Common myeloid progenitor, CD34-positive (primary cell): ENCODE results near the gene CFAP97.
"Not testable (repeated sequence)": the region's sequence is repeated elsewhere in the genome, so short reads cannot be mapped to it uniquely, and the experiment has no call there.

Source experiments
- CTCF ChIA-PET: fragments of 350-600 bp; sonication (Branson Sonifier 250); formaldehyde crosslinking; loops from one replicate; lab custom pipeline; 2021; ENCODE audit warnings: antibody characterized with exemption; lab: Charles Lee
- POLR2A ChIA-PET: fragments of 350-600 bp; sonication (Branson Sonifier 250); formaldehyde crosslinking; loops from one replicate; lab custom pipeline; 2021; ENCODE audit warnings: antibody characterized with exemption; lab: Charles Lee
- DNase-seq, 3 donors: peaks; one replicate each; pipeline versions ENCODE4 v3.0.0 to v3.0.0-alpha.2; 2013
- H3K27ac ChIP-seq, 2 experiments: 1 replicate in 1 of 2; 2 replicates in 1 of 2; pipeline ENCODE4 v1.7.0; 2013; ENCODE audit warnings: inconsistent platforms in 2 of 2, low read length in 2 of 2, mild to moderate bottlenecking in 2 of 2, low read depth in 1 of 2, moderate library complexity in 1 of 2; ENCODE audit not compliant: severe bottlenecking in 2 of 2, insufficient read depth in 1 of 2, poor library complexity in 1 of 2
- H3K27me3 ChIP-seq, 5 experiments: replicated peaks in 2 of 5; 1 replicate in 3 of 5; 2 replicates in 2 of 5; pipeline versions ENCODE4 v1.6.1 to v1.7.0; 2013; ENCODE audit warnings: low read length in 4 of 5, mild to moderate bottlenecking in 2 of 5, moderate library complexity in 2 of 5, inconsistent platforms in 1 of 5; ENCODE audit not compliant: insufficient read depth in 5 of 5, control insufficient read depth in 4 of 5
- H3K36me3 ChIP-seq, 4 experiments: 1 replicate in 2 of 4; 2 replicates in 2 of 4; pipeline versions ENCODE4 v1.6.1 to v1.7.0; 2013; ENCODE audit warnings: low read length in 3 of 4, control low read depth in 1 of 4, mild to moderate bottlenecking in 1 of 4; ENCODE audit not compliant: control insufficient read depth in 4 of 4, insufficient read depth in 4 of 4
- H3K4me1 ChIP-seq, 4 experiments: 1 replicate in 3 of 4; 2 replicates in 1 of 4; pipeline versions ENCODE4 v1.6.1 to v1.7.1; 2013; ENCODE audit warnings: low read length in 3 of 4, mild to moderate bottlenecking in 3 of 4, control low read depth in 1 of 4, inconsistent platforms in 1 of 4, moderate library complexity in 1 of 4; ENCODE audit not compliant: control insufficient read depth in 4 of 4, insufficient read depth in 4 of 4; ENCODE audit errors: control extremely low read depth in 1 of 4
- H3K4me3 ChIP-seq, 7 experiments: 1 replicate in 4 of 7; 2 replicates in 3 of 7; pipeline versions ENCODE4 v1.5.1 to v1.7.0; 2013; ENCODE audit warnings: mild to moderate bottlenecking in 7 of 7, low read length in 6 of 7, moderate library complexity in 6 of 7, inconsistent platforms in 2 of 7, low read depth in 2 of 7, control low read depth in 1 of 7; ENCODE audit not compliant: insufficient read depth in 4 of 7, control insufficient read depth in 1 of 7; ENCODE audit errors: extremely low read depth in 1 of 7
- H3K9me3 ChIP-seq, 5 experiments: 1 replicate in 4 of 5; 2 replicates in 1 of 5; pipeline versions ENCODE4 v1.6.1 to v1.7.1; 2013; ENCODE audit warnings: low read length in 4 of 5, mild to moderate bottlenecking in 2 of 5, inconsistent platforms in 1 of 5, low read depth in 1 of 5, moderate library complexity in 1 of 5; ENCODE audit not compliant: control insufficient read depth in 4 of 5, insufficient read depth in 2 of 5; ENCODE audit errors: control extremely low read depth in 1 of 5
- WGBS: methylation state at CpG from one replicate; pipeline ENCODE4 v1.1.5; 2013; ENCODE audit not compliant: insufficient coverage; 5-methylcytosine and 5-hydroxymethylcytosine counted together

Gene CFAP97

GRCh38 chr4:185210102-185210981, 6.5 kb upstream of the CFAP97 start:
- Histone ChIP-seq H3K27me3 (peaks cover 0 to 43% (median 21%) of the 10 kb centered on the region in 5 experiments), H3K9me3 (no peaks in the 10 kb centered on the region), H3K4me3 (peak overlapping the region; percentile 34 to 81 (median 69)), H3K36me3 (no peaks in the 10 kb centered on the region), H3K4me1 (peaks cover 0 to 21% (median 19%) of the 10 kb centered on the region in 4 experiments), H3K27ac (no peak overlapping the region)
- ChIA-PET POLR2A (interaction anchor here (1.0 kb wide), 1 partner anchor 9 kb away, joined by 3 read pairs; no protein-coding TSS in a partner anchor), CTCF (interaction anchor here (0.8 to 1.2 kb wide), 2 partner anchors 11 to 27 kb away, joined by 3 read pairs; no protein-coding TSS in a partner anchor)
- under 1% methylated on average over 69 of the region's 84 CpGs for WGBS
- peak in 2 of 3 donors; percentile 51 to 53 for DNase-seq

- not testable (repeated sequence) for DNase-seq, H3K27ac ChIP-seq, H3K9me3 ChIP-seq, H3K36me3 ChIP-seq
- H3K4me1 ChIP-seq, result peaks cover 2 to 27% (median 21%) of the 10 kb centered on the region in 4 experiments
- ChIA-PET CTCF (interaction anchor here (1.2 kb wide), 1 partner anchor 28 kb away, joined by 3 read pairs; no protein-coding TSS in a partner anchor), POLR2A (interaction anchor here (1.0 kb wide), 1 partner anchor 10 kb away, joined by 3 read pairs; no protein-coding TSS in a partner anchor)
- 0% methylated on average over 33 of the region's 39 CpGs for WGBS
- H3K4me3 ChIP-seq, result peak overlapping the region; percentile 41 to 81 (median 69)
- H3K27me3 ChIP-seq, result peaks cover 0 to 43% (median 21%) of the 10 kb centered on the region in 5 experiments
Observed at GRCh38 chr4:185209852-185210101, 6.0 kb upstream of the CFAP97 start.

GRCh38 chr4:185209031-185209851, 5.4 kb upstream of the CFAP97 start, which contains the start of gene SNX25:
SNX25 (plus strand) TSS chr4:185209598; CDS start chr4:185209827, 229 bp downstream.
- under 1% methylated on average over 61 of the region's 72 CpGs for whole genome bisulfite sequencing
- H3K4me3 ChIP-seq, result peak within 1 kb of the TSS; percentile 41 to 81 (median 69)
- H3K27me3 ChIP-seq, result peaks cover 0 to 43% (median 21%) of the 10 kb centered on the region in 5 experiments
- no peaks in the 10 kb centered on the region for H3K9me3 ChIP-seq
- CTCF ChIA-PET, result interaction anchor here (1.2 kb wide), 2 partner anchors 9 to 28 kb away, joined by 3 to 5 read pairs; no protein-coding TSS in a partner anchor
- H3K27ac ChIP-seq, result no peak within 1 kb of the TSS
- H3K4me1 ChIP-seq, result peaks cover 7 to 32% (median 26%) of the 10 kb centered on the region in 4 experiments
- POLR2A ChIA-PET, result interaction anchor here (1.0 kb wide), 1 partner anchor 10 kb away, joined by 3 read pairs; no protein-coding TSS in a partner anchor
- H3K36me3 ChIP-seq, result no peaks in the 10 kb centered on the region
- peak; percentile 73 to 88 (median 82) for DNase-seq

GRCh38 chr4:185207466-185207865, 3.7 kb upstream of the CFAP97 start:
- Histone ChIP-seq H3K27me3 (peaks cover 0 to 33% (median 18%) of the 10 kb centered on the region in 5 experiments), H3K27ac (no peak overlapping the region), H3K4me3 (no peak overlapping the region), H3K36me3 (no peaks in the 10 kb centered on the region), H3K9me3 (no peaks in the 10 kb centered on the region), H3K4me1 (peaks cover 8 to 42% (median 36%) of the 10 kb centered on the region in 4 experiments)
- CTCF ChIA-PET, result no interaction called here
- DNase-seq, result no peak
- 100% methylated on average over 4 of the region's 5 CpGs for WGBS
- POLR2A ChIA-PET, result no interaction called here

- H3K4me1 ChIP-seq, result peaks cover 8 to 49% (median 41%) of the 10 kb centered on the region in 4 experiments
- 98% methylated on average over 7 of the region's 8 CpGs for WGBS
- CTCF ChIA-PET, result no interaction called here
Observed at GRCh38 chr4:185205697-185206342, 2.0 kb upstream of the CFAP97 start.

GRCh38 chr4:185205073-185205472, 1.3 kb upstream of the CFAP97 start:
- peak overlapping the region in 1 of 7 experiments; percentile 82 for H3K4me3 ChIP-seq
- POLR2A ChIA-PET, H3K27ac ChIP-seq, H3K36me3 ChIP-seq, CTCF ChIA-PET, DNase-seq, H3K9me3 ChIP-seq: not testable (repeated sequence)
- 99% methylated on average over 10 of the region's 13 CpGs for WGBS
- H3K27me3 ChIP-seq, result peaks cover 0 to 11% (median 4%) of the 10 kb centered on the region in 5 experiments
- H3K4me1 ChIP-seq, result peaks cover 8 to 41% (median 34%) of the 10 kb centered on the region in 4 experiments

More at GRCh38 chr4:185205697-185206342, 2.0 kb upstream of the CFAP97 start:
- Histone ChIP-seq H3K4me3 (no peak overlapping the region), H3K9me3 (no peaks in the 10 kb centered on the region), H3K27me3 (peaks cover 0 to 17% (median 8%) of the 10 kb centered on the region in 5 experiments), H3K36me3 (no peaks in the 10 kb centered on the region), H3K27ac (no peak overlapping the region)
- no peak for DNase-seq
- POLR2A ChIA-PET, result no interaction called here
